ENCODE measurements around the gene EMC6.

EMC6 gene

GRCh38 chr17:3708366-3708765, 39.8 kb downstream of the EMC6 start:
- CTCF ChIA-PET, result no interaction called here
- POLR2A ChIA-PET, result interaction anchor here (1.0 kb wide), 1 partner anchor 15 kb away, joined by 3 read pairs; the partner anchor contains the start of gene HASPIN
- TF ChIP-seq L3MBTL2 (conservative IDR thresholded peaks at IDR 0.05) (no peak), LEF1 (IDR thresholded peaks at IDR 0.05; ENCODE audit: borderline replicate concordance) (no peak), CTBP1 (IDR thresholded peaks at IDR 0.05; ENCODE audit: borderline replicate concordance) (no peak), ELF4 (IDR thresholded peaks at IDR 0.05) (no peak), HDGF (IDR thresholded peaks at IDR 0.05; ENCODE audit: borderline replicate concordance) (no peak), FOXM1 (IDR thresholded peaks at IDR 0.05; ENCODE audit: borderline replicate concordance) (no peak), FOXK2 (IDR thresholded peaks at IDR 0.05) (no peak), SUZ12 (IDR thresholded peaks at IDR 0.05) (no peak), ARNT (IDR thresholded peaks at IDR 0.05) (no peak), NFRKB (IDR thresholded peaks at IDR 0.05) (no peak), SP1 (IDR thresholded peaks at IDR 0.05) (no peak)
- no peak for DNase-seq (ENCODE audit: extremely low spot score)

- TF ChIP-seq, protein P1, sequence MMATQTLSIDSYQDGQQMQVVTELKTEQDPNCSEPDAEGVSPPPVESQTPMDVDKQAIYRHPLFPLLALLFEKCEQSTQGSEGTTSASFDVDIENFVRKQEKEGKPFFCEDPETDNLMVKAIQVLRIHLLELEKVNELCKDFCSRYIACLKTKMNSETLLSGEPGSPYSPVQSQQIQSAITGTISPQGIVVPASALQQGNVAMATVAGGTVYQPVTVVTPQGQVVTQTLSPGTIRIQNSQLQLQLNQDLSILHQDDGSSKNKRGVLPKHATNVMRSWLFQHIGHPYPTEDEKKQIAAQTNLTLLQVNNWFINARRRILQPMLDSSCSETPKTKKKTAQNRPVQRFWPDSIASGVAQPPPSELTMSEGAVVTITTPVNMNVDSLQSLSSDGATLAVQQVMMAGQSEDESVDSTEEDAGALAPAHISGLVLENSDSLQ (IDR thresholded peaks at IDR 0.05), result no peak
- no peak for TF ChIP-seq L3MBTL2 (conservative IDR thresholded peaks at IDR 0.05)
- no peak for TF ChIP-seq NFRKB (IDR thresholded peaks at IDR 0.05)
- no peak for TF ChIP-seq HDGF (IDR thresholded peaks at IDR 0.05; ENCODE audit: borderline replicate concordance)
- no peak for TF ChIP-seq BHLHE40 (IDR thresholded peaks at IDR 0.05; ENCODE audit: borderline replicate concordance)
- no peak for TF ChIP-seq FOXM1 (IDR thresholded peaks at IDR 0.05; ENCODE audit: borderline replicate concordance)
- TF ChIP-seq FOXK2 (IDR thresholded peaks at IDR 0.05), result no peak
- TF ChIP-seq SP1 (IDR thresholded peaks at IDR 0.05), result no peak
- TF ChIP-seq ELF4 (IDR thresholded peaks at IDR 0.05), result no peak
- TF ChIP-seq SUZ12 (IDR thresholded peaks at IDR 0.05), result no peak
- TF ChIP-seq FOXA1 (IDR thresholded peaks at IDR 0.05), result no peak
- TF ChIP-seq TARDBP (IDR thresholded peaks at IDR 0.05), result no peak
- TF ChIP-seq LEF1 (IDR thresholded peaks at IDR 0.05; ENCODE audit: borderline replicate concordance), result no peak
- TF ChIP-seq ARNT (IDR thresholded peaks at IDR 0.05), result no peak
- DNase-seq (ENCODE audit: extremely low spot score), result no peak
- POLR2A ChIA-PET, result interaction anchor here (0.9 kb wide), 1 partner anchor 12 kb away, joined by 4 read pairs; the partner anchor contains the start of gene HASPIN
- CTCF ChIA-PET, result no interaction called here
Measured at GRCh38 chr17:3710951-3711383, 42.4 kb downstream of the EMC6 start.

DNA sequence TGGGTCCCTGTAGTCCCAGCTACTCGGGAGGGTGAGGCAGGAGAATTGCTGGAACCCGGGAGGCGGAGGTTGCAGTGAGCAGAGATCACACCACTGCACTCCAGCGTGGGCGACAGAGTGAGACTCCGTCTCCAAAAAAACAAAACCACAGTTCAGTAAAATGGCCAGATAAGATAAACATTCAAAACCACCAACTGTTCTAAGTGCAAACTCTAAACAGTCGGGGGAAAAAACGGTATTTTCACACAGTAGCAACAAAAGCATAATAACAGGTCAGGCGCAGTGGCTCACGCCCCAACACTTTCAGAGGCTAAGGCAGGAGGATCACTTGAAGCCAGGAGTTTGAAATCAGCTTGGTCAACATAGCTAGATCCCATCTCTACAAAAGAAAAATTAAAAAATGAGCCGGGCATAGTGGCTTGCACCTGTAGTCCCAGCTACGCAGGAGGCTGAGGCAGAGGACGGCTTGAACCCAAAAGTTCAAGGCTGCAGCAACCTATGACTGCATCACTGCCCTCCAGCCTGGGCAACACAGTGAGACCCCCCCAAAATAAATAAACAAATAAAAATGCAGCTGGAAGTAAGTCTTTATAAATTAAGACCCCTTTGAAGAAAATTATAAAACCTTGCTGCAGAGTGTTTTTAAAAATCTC, 44.3 kb downstream of the EMC6 start:
- ChIA-PET POLR2A (no interaction called here), CTCF (no interaction called here)
- TF ChIP-seq FOXA1 (IDR thresholded peaks at IDR 0.05), result no peak
- TF ChIP-seq HDGF (IDR thresholded peaks at IDR 0.05; ENCODE audit: borderline replicate concordance), result no peak
- TF ChIP-seq ARNT (IDR thresholded peaks at IDR 0.05), result no peak
- no peak for DNase-seq (ENCODE audit: extremely low spot score)

GRCh38 chr17:3715296-3715695, 46.7 kb downstream of the EMC6 start:
- POLR2A ChIA-PET, result interaction anchor here (0.9 kb wide), 1 partner anchor 8 kb away, joined by 4 read pairs; the partner anchor contains the start of gene HASPIN
- no peak for TF ChIP-seq FOXM1 (IDR thresholded peaks at IDR 0.05; ENCODE audit: borderline replicate concordance)
- no peak for TF ChIP-seq ARNT (IDR thresholded peaks at IDR 0.05)
- TF ChIP-seq LEF1 (IDR thresholded peaks at IDR 0.05; ENCODE audit: borderline replicate concordance), result no peak
- TF ChIP-seq, protein P1 (IDR thresholded peaks at IDR 0.05), result no peak
- no peak for TF ChIP-seq HDGF (IDR thresholded peaks at IDR 0.05; ENCODE audit: borderline replicate concordance)
- TF ChIP-seq FOXA1 (IDR thresholded peaks at IDR 0.05), result no peak
- no peak for TF ChIP-seq TARDBP (IDR thresholded peaks at IDR 0.05)
- no peak for TF ChIP-seq ELF4 (IDR thresholded peaks at IDR 0.05)
- no peak for TF ChIP-seq CTBP1 (IDR thresholded peaks at IDR 0.05; ENCODE audit: borderline replicate concordance)
- TF ChIP-seq L3MBTL2 (conservative IDR thresholded peaks at IDR 0.05), result no peak
- no peak for DNase-seq (ENCODE audit: extremely low spot score)
- CTCF ChIA-PET, result no interaction called here

DNA sequence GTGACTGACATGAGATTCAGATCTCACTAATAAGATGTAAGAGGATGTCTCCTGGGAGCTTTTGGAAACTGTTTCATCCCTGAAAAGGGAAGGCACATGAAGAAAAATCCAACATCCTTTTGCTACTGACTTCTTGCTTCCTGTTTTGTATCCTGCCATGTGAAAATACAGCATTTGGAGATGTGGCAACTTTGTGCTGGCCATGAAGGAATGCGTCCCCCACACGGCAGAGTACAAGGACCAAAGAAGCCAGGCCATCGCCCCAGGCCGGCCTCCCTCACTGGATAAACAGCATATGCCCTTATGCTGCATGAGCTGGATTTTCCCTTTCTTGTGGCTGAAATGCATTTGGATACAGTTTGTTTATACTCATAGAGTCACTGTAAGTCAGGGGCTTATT, 49.6 kb downstream of the EMC6 start:
- CTCF ChIA-PET, result no interaction called here
- no peak for DNase-seq (ENCODE audit: extremely low spot score)
- TF ChIP-seq FOXK2 (IDR thresholded peaks at IDR 0.05) (no peak), ZNF384 (IDR thresholded peaks at IDR 0.05) (no peak)

DNA sequence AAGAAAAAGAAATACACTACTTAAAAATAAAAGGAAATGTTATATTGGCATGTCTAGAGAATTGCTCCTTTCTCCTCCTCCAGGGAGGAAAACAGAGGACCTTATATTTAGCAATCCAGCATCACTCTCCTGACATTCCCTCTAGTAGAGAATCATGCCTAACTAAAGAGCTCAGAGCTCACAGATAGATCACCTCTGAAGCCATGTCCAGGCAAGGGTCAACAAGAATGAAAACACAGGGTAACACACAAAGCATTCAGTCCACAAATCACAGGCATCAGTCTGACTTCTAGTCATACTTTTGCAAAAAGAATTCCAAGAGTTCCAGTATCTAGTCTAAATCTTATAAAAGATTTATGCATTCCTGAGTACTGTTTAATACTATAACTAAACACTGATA, 50.7 kb downstream of the EMC6 start:
- DNase-seq (ENCODE audit: extremely low spot score), result no peak
- TF ChIP-seq ARNT (IDR thresholded peaks at IDR 0.05) (no peak), FOXM1 (IDR thresholded peaks at IDR 0.05; ENCODE audit: borderline replicate concordance) (no peak), SP1 (IDR thresholded peaks at IDR 0.05) (no peak), BHLHE40 (IDR thresholded peaks at IDR 0.05; ENCODE audit: borderline replicate concordance) (no peak), L3MBTL2 (conservative IDR thresholded peaks at IDR 0.05) (no peak), ZNF384 (IDR thresholded peaks at IDR 0.05) (no peak), LEF1 (IDR thresholded peaks at IDR 0.05; ENCODE audit: borderline replicate concordance) (no peak), HDGF (IDR thresholded peaks at IDR 0.05; ENCODE audit: borderline replicate concordance) (no peak), TARDBP (IDR thresholded peaks at IDR 0.05) (no peak), CTBP1 (IDR thresholded peaks at IDR 0.05; ENCODE audit: borderline replicate concordance) (no peak), FOXA1 (IDR thresholded peaks at IDR 0.05) (no peak), FOXK2 (IDR thresholded peaks at IDR 0.05) (no peak), NFRKB (IDR thresholded peaks at IDR 0.05) (no peak), SUZ12 (IDR thresholded peaks at IDR 0.05) (no peak), ELF4 (IDR thresholded peaks at IDR 0.05) (no peak)
- TF ChIP-seq, protein P1 (IDR thresholded peaks at IDR 0.05), result no peak
- ChIA-PET POLR2A (no interaction called here), CTCF (no interaction called here)

More for the DNA sequence above, 49.6 kb downstream of the EMC6 start:
- POLR2A ChIA-PET, result no interaction called here
